Measurements from ENCODE around the gene TYW1.

GRCh38 chr7:67209256-67209655, 212.6 kb downstream of the TYW1 start:
- no peak for TF ChIP-seq POLR2A (IDR thresholded peaks at IDR 0.05)
- TF ChIP-seq CTCF (IDR thresholded peaks at IDR 0.05) = no peak
